ENCODE results near the gene PKHD1.

DNA sequence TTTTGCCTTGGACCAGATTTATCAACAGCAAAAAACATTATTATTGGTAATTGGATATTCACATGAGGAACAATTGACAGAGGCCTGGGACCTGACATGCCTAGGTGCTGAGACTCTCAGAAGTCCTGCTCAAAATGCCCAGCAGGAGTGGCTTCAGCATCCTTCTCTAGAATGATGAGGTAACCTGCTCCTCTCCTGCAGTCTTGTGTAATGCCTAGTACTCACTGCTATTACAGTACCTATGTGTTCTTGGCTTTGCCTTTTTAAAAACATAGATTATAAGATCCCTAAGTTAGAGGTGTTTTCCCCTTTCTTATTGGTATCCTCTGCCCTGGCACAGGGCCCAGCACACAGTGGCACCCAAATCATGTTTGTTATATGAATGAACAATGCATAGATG lies 230.9 kb downstream of the PKHD1 start:
- TF ChIP-seq EP300 (IDR thresholded peaks at IDR 0.05) (no peak), POLR2A (IDR thresholded peaks at IDR 0.05) (no peak)
- TF ChIP-seq, protein P1, sequence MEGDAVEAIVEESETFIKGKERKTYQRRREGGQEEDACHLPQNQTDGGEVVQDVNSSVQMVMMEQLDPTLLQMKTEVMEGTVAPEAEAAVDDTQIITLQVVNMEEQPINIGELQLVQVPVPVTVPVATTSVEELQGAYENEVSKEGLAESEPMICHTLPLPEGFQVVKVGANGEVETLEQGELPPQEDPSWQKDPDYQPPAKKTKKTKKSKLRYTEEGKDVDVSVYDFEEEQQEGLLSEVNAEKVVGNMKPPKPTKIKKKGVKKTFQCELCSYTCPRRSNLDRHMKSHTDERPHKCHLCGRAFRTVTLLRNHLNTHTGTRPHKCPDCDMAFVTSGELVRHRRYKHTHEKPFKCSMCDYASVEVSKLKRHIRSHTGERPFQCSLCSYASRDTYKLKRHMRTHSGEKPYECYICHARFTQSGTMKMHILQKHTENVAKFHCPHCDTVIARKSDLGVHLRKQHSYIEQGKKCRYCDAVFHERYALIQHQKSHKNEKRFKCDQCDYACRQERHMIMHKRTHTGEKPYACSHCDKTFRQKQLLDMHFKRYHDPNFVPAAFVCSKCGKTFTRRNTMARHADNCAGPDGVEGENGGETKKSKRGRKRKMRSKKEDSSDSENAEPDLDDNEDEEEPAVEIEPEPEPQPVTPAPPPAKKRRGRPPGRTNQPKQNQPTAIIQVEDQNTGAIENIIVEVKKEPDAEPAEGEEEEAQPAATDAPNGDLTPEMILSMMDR (IDR thresholded peaks at IDR 0.05), result no peak

Measured in suprapubic skin (tissue), 3 donors.